NT2/D1 (cell line): ENCODE measurements around the gene KIFC1.

ENCODE experiments used
- DNase-seq: peaks from one replicate; pipeline ENCODE4 v3.0.0-alpha.2; 2011; ENCODE audit warnings: low read depth, low spot score
- H3K27me3 ChIP-seq: 2 replicates; pipeline ENCODE4 v1.6.0; 2011; ENCODE audit warnings: mild to moderate bottlenecking; ENCODE audit not compliant: insufficient read length, insufficient read depth
- H3K36me3 ChIP-seq: 2 replicates; pipeline ENCODE4 v1.6.1; 2011; ENCODE audit warnings: mild to moderate bottlenecking, low read length, mixed read lengths; ENCODE audit not compliant: insufficient read depth, insufficient read length
- H3K4me1 ChIP-seq: 2 replicates; pipeline ENCODE4 v1.5.1; 2011; ENCODE audit not compliant: insufficient read depth, insufficient read length
- H3K4me3 ChIP-seq: 2 replicates; pipeline ENCODE4 v1.5.1; 2011; ENCODE audit warnings: low read depth; ENCODE audit not compliant: insufficient read length
- H3K9ac ChIP-seq: 2 replicates; pipeline ENCODE4 v1.6.0; 2011; ENCODE audit warnings: low read depth; ENCODE audit not compliant: insufficient read length
- H3K9me3 ChIP-seq: 2 replicates; pipeline ENCODE4 v1.5.1; 2011; ENCODE audit warnings: mild to moderate bottlenecking, low read length; ENCODE audit not compliant: insufficient read depth
- SUZ12 ChIP-seq: IDR thresholded peaks from 2 replicates; pipeline ENCODE4 v1.6.1; 2011; ENCODE audit not compliant: insufficient read length, insufficient read depth; ENCODE audit errors: extremely low read depth
- YY1 ChIP-seq: IDR thresholded peaks from 2 replicates; pipeline ENCODE4 v1.6.1; 2011; ENCODE audit not compliant: insufficient read length, insufficient read depth
- ZNF274 ChIP-seq: IDR thresholded peaks from 2 replicates; pipeline ENCODE4 v1.6.1; 2011; ENCODE audit warnings: mild to moderate bottlenecking, low read depth, low read length

KIFC1 gene

DNA sequence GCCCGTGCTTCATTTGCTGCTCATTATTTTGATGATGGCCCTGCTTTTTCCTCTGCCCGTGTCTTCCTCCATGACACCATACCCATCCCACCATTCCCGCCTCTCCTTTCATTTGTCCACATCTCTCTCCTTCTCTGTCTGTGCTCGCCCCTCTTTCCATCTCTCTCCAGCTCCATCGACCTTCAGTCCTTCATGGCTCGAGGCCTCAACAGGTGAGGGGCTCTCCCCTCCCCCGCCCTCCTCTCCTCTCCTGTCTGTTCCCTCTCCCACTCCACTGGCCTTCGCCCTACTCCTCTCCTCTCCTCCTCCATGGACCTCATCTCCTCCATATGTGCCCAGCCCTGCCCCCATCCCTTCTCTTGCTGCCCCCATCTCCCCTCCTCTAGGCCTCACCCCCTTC lies 50.7 kb downstream of the KIFC1 start:
- no peaks in the 10 kb centered on the region for H3K4me1 ChIP-seq
- H3K9me3 ChIP-seq, result no peaks in the 10 kb centered on the region
- H3K36me3 ChIP-seq, result peaks cover 88% of the 10 kb centered on the region
- H3K4me3 ChIP-seq, result no peak overlapping the region
- H3K27me3 ChIP-seq, result no peaks in the 10 kb centered on the region
- TF ChIP-seq SUZ12 (no peak), ZNF274 (no peak), YY1 (no peak)
- H3K9ac ChIP-seq, result no peak overlapping the region
- no peak for DNase-seq

GRCh38 chr6:33443025-33443424 lies 51.4 kb downstream of the KIFC1 start:
- Histone ChIP-seq H3K9me3 (no peaks in the 10 kb centered on the region), H3K27me3 (no peaks in the 10 kb centered on the region), H3K4me1 (no peaks in the 10 kb centered on the region), H3K9ac (no peak overlapping the region), H3K4me3 (no peak overlapping the region), H3K36me3 (peaks cover 88% of the 10 kb centered on the region)
- no peak for DNase-seq
- TF ChIP-seq ZNF274, result no peak
- TF ChIP-seq SUZ12, result no peak
- TF ChIP-seq YY1, result no peak

DNA sequence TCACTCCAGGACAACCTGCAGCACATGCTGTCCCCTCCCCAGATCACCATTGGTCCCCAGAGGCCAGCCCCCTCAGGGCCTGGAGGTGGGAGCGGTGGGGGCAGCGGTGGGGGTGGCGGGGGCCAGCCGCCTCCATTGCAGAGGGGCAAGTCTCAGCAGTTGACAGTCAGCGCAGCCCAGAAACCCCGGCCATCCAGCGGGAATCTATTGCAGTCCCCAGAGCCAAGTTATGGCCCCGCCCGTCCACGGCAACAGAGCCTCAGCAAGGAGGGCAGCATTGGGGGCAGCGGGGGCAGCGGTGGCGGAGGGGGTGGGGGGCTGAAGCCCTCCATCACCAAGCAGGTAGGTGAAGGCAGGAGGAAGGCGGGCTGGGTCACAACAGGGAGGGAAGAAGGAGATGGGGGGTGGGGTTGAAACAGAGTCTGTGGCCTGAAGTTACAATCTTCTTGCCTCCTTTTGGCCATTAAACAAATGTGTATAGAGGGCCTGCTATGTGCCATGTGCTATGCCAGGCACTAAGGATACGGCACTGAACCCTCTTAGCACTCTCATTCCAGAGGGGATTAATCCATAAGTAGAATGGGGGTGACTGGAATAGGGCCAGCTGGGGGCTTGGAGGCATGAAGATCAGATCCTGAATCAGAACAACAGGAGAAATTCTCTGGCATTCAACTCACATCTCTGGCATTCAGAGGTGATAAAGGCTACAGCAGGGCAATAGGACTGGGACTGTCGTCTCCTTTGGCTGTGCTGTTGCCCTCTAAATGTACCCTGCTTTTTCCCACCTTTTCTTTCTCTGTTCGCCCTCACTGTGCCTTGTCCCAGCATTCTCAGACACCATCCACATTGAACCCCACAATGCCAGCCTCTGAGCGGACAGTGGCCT lies 52.2 kb downstream of the KIFC1 start:
- H3K4me1 ChIP-seq, result no peaks in the 10 kb centered on the region
- H3K9me3 ChIP-seq, result no peaks in the 10 kb centered on the region
- DNase-seq, result no peak
- no peak overlapping the region for H3K9ac ChIP-seq
- no peak for TF ChIP-seq ZNF274
- TF ChIP-seq SUZ12, result no peak
- no peak for TF ChIP-seq YY1
- peaks cover 88% of the 10 kb centered on the region for H3K36me3 ChIP-seq
- no peaks in the 10 kb centered on the region for H3K27me3 ChIP-seq
- H3K4me3 ChIP-seq, result no peak overlapping the region

DNA sequence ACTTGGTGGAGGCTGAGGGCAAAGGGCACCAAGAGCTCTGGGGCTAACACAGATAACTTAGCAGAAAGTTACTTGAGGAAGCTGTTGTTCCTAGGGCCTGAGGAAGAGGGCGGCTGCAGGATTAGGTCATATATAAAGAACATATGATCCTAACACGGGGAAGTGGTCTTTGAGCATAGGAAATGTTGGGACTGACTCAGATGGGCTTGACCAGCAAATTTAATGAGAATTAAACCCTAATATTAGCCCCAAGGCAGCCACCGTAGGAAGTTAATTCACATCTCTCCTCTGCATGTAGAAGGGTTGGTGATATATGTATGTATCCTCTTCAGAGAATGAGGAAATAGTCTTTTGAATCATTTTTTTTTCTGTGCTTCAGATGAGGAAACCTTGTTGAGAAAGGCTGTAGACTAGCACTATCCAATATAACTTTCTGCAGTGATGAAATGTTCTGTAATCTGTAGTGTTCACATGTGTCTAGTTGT lies 53.5 kb downstream of the KIFC1 start:
- Histone ChIP-seq H3K4me1 (no peaks in the 10 kb centered on the region), H3K27me3 (no peaks in the 10 kb centered on the region), H3K4me3 (no peak overlapping the region), H3K9me3 (no peaks in the 10 kb centered on the region), H3K9ac (no peak overlapping the region), H3K36me3 (peaks cover 91% of the 10 kb centered on the region)
- no peak for DNase-seq
- TF ChIP-seq SUZ12, result no peak
- no peak for TF ChIP-seq YY1
- no peak for TF ChIP-seq ZNF274

DNA sequence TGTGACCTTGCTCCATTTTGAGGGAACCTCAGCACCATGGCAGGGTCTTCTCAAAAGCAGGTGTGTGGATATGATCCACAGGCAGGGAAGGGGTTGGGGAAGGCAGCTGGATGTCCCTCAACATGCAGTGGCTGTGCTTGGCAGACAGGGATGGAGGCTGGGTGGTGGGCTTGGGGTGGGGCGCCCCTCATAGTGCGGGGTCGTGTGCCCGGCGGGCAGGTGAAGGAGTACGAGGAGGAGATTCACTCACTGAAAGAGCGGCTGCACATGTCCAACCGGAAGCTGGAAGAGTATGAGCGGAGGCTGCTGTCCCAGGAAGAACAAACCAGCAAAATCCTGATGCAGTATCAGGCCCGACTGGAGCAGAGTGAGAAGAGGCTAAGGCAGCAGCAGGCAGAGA lies 54.7 kb downstream of the KIFC1 start:
- H3K9ac ChIP-seq, result no peak overlapping the region
- no peak overlapping the region for H3K4me3 ChIP-seq
- no peaks in the 10 kb centered on the region for H3K9me3 ChIP-seq
- no peaks in the 10 kb centered on the region for H3K4me1 ChIP-seq
- peaks cover 86% of the 10 kb centered on the region for H3K36me3 ChIP-seq
- no peaks in the 10 kb centered on the region for H3K27me3 ChIP-seq
- TF ChIP-seq ZNF274, result no peak
- no peak for TF ChIP-seq SUZ12
- TF ChIP-seq YY1, result no peak
- DNase-seq, result no peak

DNA sequence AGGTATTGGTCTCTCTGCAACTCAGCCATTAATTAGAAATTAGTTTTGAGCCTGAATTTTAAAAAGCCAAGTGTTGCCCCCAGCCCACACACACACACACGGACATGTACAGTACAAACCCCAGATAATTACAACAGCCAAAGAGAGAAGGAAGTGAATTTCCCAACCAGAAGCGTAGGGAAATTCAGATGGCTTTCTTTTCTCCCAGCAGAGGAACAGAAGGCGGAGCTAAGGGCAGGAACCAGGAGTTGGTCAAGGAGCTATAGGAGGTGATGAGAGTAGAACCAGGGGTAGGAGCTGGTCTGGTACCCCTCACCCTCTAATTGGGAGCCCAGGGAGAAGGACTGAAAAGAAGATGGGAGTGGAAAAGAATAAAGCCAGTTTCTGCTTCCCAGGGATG lies 58.8 kb downstream of the KIFC1 start:
- DNase-seq, result no peak
- Histone ChIP-seq H3K9me3 (no peaks in the 10 kb centered on the region), H3K9ac (no peak overlapping the region), H3K4me1 (no peaks in the 10 kb centered on the region), H3K4me3 (no peak overlapping the region), H3K36me3 (peaks cover 61% of the 10 kb centered on the region), H3K27me3 (no peaks in the 10 kb centered on the region)
- TF ChIP-seq SUZ12 (no peak), YY1 (no peak), ZNF274 (no peak)

GRCh38 chr6:33451606-33452005 lies 60.0 kb downstream of the KIFC1 start:
- H3K9ac ChIP-seq, result no peak overlapping the region
- TF ChIP-seq SUZ12, result no peak
- no peak for TF ChIP-seq ZNF274
- TF ChIP-seq YY1, result no peak
- no peak for DNase-seq
- H3K36me3 ChIP-seq, result peaks cover 64% of the 10 kb centered on the region
- no peaks in the 10 kb centered on the region for H3K27me3 ChIP-seq
- no peak overlapping the region for H3K4me3 ChIP-seq
- H3K4me1 ChIP-seq, result no peaks in the 10 kb centered on the region
- no peaks in the 10 kb centered on the region for H3K9me3 ChIP-seq
